ENCODE measurements around the gene CUX1. TPM values are rescaled to one million over a fixed set of nuclear protein-coding genes. Genes with fewer than 3 reads are reported as not detected.

Gene CUX1
- total and polyA plus RNA-seq, 2 donors (not counting 1 experiment from before 2014, with no cell fraction given), result 22.7 to 38.1 TPM

- TF ChIP-seq EZH2 (IDR thresholded peaks at IDR 0.05; ENCODE audit: low read length, missing control alignments), result no peak
- TF ChIP-seq CTCF (conservative IDR thresholded peaks at IDR 0.05 in 1 of 2, IDR thresholded peaks at IDR 0.05 in 1 of 2; ENCODE audit: low read depth in 1 of 2, low read length in 2 of 2), result no peak
- H3K27me3 ChIP-seq (ENCODE audit: control insufficient read depth, insufficient read depth, low read length), result no peaks in the 10 kb centered on the region
These were observed 502.2 kb downstream of the CUX1 start for GRCh38 chr7:102319671-102320070.

GRCh38 chr7:102320181-102320580, 502.8 kb downstream of the CUX1 start:
- H3K9me3 ChIP-seq (ENCODE audit: control insufficient read depth, insufficient read depth, low read depth, low read length), result no peaks in the 10 kb centered on the region
- H3K4me2 ChIP-seq (ENCODE audit: extremely low read depth, insufficient read depth, low read length), result no peak overlapping the region
- H3K27ac ChIP-seq (ENCODE audit: insufficient read depth, low read length), result no peak overlapping the region
- H3K27me3 ChIP-seq (ENCODE audit: control insufficient read depth, insufficient read depth, low read length), result no peaks in the 10 kb centered on the region
- no peak for DNase-seq (ENCODE audit: low read depth in 2 of 2)
- no peaks in the 10 kb centered on the region for H4K20me1 ChIP-seq (ENCODE audit: control insufficient read depth, extremely low read depth, insufficient read depth, low read length)
- no peak overlapping the region for H3K9ac ChIP-seq (ENCODE audit: insufficient read depth, low read length)
- H3K4me3 ChIP-seq (replicated peaks in 1 of 4; ENCODE audit: control extremely low read depth in 1 of 4, insufficient read depth in 1 of 4, low read depth in 3 of 4, low read length in 4 of 4), result no peak overlapping the region
- H3K36me3 ChIP-seq (ENCODE audit: control insufficient read depth, insufficient read depth, low read length), result no peaks in the 10 kb centered on the region
- H2AFZ ChIP-seq (ENCODE audit: low read length), result no peak overlapping the region
- TF ChIP-seq EZH2 (IDR thresholded peaks at IDR 0.05; ENCODE audit: low read length, missing control alignments) (no peak), CTCF (conservative IDR thresholded peaks at IDR 0.05 in 1 of 2, IDR thresholded peaks at IDR 0.05 in 1 of 2; ENCODE audit: low read depth in 1 of 2, low read length in 2 of 2) (no peak)
- no peaks in the 10 kb centered on the region for H3K79me2 ChIP-seq (ENCODE audit: control insufficient read depth, insufficient read depth, low read length)
- H3K4me1 ChIP-seq (ENCODE audit: control insufficient read depth, extremely low read depth, insufficient read depth, low read length), result no peaks in the 10 kb centered on the region

More at GRCh38 chr7:102319671-102320070, 502.2 kb downstream of the CUX1 start:
- Histone ChIP-seq H3K4me3 (replicated peaks in 1 of 4; ENCODE audit: control extremely low read depth in 1 of 4, insufficient read depth in 1 of 4, low read depth in 3 of 4, low read length in 4 of 4) (no peak overlapping the region), H3K79me2 (ENCODE audit: control insufficient read depth, insufficient read depth, low read length) (no peaks in the 10 kb centered on the region), H3K9me3 (ENCODE audit: control insufficient read depth, insufficient read depth, low read depth, low read length) (no peaks in the 10 kb centered on the region), H4K20me1 (ENCODE audit: control insufficient read depth, extremely low read depth, insufficient read depth, low read length) (no peaks in the 10 kb centered on the region), H3K27ac (ENCODE audit: insufficient read depth, low read length) (no peak overlapping the region), H3K9ac (ENCODE audit: insufficient read depth, low read length) (no peak overlapping the region), H3K36me3 (ENCODE audit: control insufficient read depth, insufficient read depth, low read length) (no peaks in the 10 kb centered on the region), H3K4me2 (ENCODE audit: extremely low read depth, insufficient read depth, low read length) (no peak overlapping the region), H3K4me1 (ENCODE audit: control insufficient read depth, extremely low read depth, insufficient read depth, low read length) (no peaks in the 10 kb centered on the region), H2AFZ (ENCODE audit: low read length) (no peak overlapping the region)
- DNase-seq (ENCODE audit: low read depth in 2 of 2), result no peak

GRCh38 chr7:102320601-102321350, 503.4 kb downstream of the CUX1 start:
- Histone ChIP-seq H3K36me3 (ENCODE audit: control insufficient read depth, insufficient read depth, low read length) (no peaks in the 10 kb centered on the region), H3K9me3 (ENCODE audit: control insufficient read depth, insufficient read depth, low read depth, low read length) (no peaks in the 10 kb centered on the region), H2AFZ (ENCODE audit: low read length) (no peak overlapping the region), H3K4me2 (ENCODE audit: extremely low read depth, insufficient read depth, low read length) (no peak overlapping the region), H3K4me3 (replicated peaks in 1 of 4; ENCODE audit: control extremely low read depth in 1 of 4, insufficient read depth in 1 of 4, low read depth in 3 of 4, low read length in 4 of 4) (no peak overlapping the region), H3K9ac (ENCODE audit: insufficient read depth, low read length) (no peak overlapping the region), H3K27ac (ENCODE audit: insufficient read depth, low read length) (no peak overlapping the region), H3K27me3 (ENCODE audit: control insufficient read depth, insufficient read depth, low read length) (no peaks in the 10 kb centered on the region), H3K4me1 (ENCODE audit: control insufficient read depth, extremely low read depth, insufficient read depth, low read length) (no peaks in the 10 kb centered on the region), H4K20me1 (ENCODE audit: control insufficient read depth, extremely low read depth, insufficient read depth, low read length) (no peaks in the 10 kb centered on the region), H3K79me2 (ENCODE audit: control insufficient read depth, insufficient read depth, low read length) (no peaks in the 10 kb centered on the region)
- no peak for DNase-seq (ENCODE audit: low read depth in 2 of 2)
- TF ChIP-seq CTCF (conservative IDR thresholded peaks at IDR 0.05 in 1 of 2, IDR thresholded peaks at IDR 0.05 in 1 of 2; ENCODE audit: low read depth in 1 of 2, low read length in 2 of 2) (no peak), EZH2 (IDR thresholded peaks at IDR 0.05; ENCODE audit: low read length, missing control alignments) (no peak)

All from fibroblast of lung (primary cell).